ENCODE data around the gene S100P.

S100P gene

GRCh38 chr4:6727081-6727942, 33.6 kb downstream of the S100P start:
- no peak for DNase-seq

- DNase-seq: no peak
Measured at GRCh38 chr4:6727943-6728250, 34.2 kb downstream of the S100P start.

DNA sequence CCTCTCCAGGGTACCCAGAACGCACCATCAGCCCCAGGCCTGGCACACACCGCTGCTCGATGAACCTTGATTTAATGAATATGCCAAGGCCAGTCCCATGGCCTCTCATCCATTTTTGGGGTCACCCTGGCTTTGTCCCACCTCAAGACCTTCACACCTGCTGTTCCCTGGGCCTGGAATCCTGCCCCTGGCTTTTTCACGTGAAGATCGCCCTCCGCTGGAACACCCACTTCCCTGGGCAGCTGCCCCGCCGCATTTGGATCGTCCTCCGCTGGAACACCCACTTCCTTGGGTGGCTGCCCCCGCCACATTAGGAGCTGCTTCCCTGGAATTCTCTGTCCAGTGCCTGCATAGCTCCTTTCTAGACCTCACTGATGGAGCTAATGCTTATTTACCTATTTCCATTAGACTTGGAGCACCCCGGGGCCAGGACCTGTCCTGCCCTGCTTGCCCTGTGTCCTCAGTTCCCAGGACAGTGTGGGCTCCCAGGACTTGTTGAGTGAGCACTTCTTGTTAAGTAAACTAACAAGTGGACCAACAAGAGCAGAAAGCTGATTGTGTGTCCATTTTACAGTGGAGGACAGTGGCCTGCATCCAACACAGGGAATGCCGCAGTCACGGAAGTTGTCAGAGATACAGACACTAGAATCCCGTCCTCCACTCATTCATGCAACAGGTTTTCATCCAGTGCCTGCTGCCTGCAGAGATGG, 34.8 kb downstream of the S100P start:
- DNase-seq: no peak

GRCh38 chr4:6730603-6731317, 37.1 kb downstream of the S100P start:
- no peak for DNase-seq

GRCh38 chr4:6731318-6731675, 37.6 kb downstream of the S100P start:
- DNase-seq: no peak

DNA sequence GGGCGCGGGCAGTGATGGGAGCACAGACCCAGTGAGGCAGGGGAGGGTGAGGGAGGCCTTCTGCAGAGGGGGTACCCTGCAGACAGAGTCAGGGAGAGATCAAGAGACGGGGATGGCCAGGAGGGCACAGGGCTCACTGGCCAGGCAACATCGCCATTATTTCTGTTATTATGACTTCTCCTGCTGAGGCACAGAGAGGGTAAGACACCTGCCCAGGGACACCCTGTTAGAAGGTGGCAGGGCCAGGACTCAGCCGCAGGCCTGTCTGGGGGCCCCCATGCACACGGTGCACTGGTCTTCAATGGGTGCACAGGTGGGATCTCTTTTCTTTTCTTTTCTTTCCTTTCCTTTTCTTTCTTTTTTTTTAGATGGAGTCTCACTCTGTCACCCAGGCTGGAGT, 38.1 kb downstream of the S100P start:
- DNase-seq: no peak

- no peak for DNase-seq
Measured at GRCh38 chr4:6732441-6733357, 39.0 kb downstream of the S100P start.

DNA sequence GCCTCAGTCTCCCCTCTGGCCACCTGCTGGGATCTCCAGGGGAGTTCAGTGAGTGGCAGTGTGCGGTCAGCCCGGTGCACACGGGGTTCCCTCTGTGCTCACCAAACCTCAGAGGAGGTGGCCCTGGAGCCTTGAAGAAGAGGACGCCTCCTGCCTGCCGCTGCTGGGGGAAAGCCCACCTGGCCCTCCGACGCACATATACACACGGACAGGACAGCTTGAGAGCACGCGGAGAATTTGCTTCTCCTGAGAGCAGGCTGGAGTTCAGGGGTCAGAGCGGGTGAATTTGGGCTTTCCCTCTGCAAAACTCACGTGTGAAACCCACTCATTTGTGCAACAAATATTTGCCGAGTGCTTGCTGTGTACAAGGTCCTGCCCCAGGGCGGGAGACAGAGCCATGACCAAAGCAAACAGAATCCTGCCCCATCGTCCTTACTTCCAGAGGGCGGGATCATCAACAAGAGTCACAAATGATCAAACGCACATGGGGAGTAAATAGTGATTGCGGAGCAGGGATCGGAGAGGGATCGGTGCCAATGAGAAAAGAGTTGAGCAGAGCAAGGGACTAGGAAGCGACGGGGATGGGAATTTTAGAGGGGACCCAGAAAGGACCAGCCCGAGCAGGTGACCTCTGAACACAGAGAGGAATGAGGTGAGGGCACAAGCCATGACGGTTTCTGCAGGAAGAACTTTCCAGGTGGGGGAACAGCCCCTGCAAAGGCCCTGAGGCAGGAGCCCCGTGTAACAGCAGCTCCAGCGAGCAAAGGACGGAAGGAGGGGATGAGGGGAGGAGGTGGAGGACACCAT, 39.9 kb downstream of the S100P start:
- DNase-seq: no peak

GRCh38 chr4:6734165-6734786, 40.6 kb downstream of the S100P start:
- DNase-seq: no peak

- no peak for DNase-seq
Measured at GRCh38 chr4:6739920-6740319, 46.2 kb downstream of the S100P start.

DNA sequence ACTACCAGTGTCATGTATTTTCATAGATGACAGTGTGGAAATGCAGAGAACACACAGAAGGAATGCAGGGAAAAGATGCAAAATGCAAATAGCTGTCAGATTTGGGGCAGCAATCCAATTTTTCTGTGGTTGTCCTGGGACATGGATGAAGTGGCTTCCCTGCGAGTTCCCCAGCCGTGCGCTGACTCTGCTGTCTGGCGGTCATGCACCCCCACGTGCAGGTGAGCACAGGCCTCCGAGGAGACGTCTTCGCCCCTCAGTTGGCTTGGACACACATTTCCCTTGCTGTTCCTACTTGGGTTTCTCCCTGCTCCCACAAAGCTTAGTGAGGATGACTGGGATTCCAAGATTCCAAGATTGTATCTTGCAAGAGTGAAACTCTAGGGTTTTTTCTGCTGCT, 46.7 kb downstream of the S100P start:
- DNase-seq: no peak

DNA sequence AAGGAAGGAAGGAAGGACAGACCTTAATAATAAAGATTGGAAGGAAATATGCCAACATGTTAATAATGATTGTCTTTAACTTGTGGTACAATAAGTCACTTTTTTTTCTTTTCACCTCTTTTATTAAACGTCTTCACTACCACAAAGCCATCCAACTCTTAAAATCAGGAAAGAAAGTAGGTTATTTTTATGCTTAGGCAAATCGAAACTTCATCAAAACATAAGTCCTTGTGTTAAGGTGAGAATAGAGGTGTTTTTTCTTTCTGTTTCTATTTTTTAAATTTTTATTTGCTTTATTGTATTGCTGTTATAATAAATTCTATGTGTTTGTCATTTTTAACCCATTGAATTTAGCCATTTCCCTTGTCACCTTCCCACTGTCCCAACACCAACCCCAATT, 48.8 kb downstream of the S100P start:
- DNase-seq: no peak

DNA sequence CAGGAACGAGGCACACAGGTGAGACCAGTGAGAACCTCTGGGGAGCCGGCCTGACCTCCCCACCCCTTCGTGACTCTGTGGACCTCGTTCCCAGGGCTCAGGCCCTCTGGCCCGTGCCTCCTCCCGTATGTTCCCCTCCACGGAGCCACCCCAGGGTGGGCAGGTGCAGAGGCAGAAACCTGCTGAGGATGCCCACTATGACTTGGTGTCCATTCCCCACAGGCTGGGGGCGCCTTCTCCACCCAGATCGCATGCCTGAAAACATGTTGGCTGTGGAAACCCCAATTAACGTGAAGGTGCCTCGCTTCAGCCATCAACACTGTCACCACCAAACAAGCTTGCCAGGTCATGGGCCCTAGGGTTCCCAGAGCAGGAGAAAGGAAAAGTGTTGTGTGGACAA, 49.3 kb downstream of the S100P start:
- no peak for DNase-seq

Measured in activated CD4-positive, alpha-beta T cell treated with anti-CD3 and anti-CD28 coated beads, Interleukin-2, amount 50 U/mL, for 48 hours (primary cell).